IPS-20b (cell line): ENCODE results near the gene CCL26.

Experiments
- H3K27ac ChIP-seq: one replicate; pipeline ENCODE4 v1.5.1; 2013; ENCODE audit warnings: low read length
- H3K27me3 ChIP-seq: 2 replicates; pipeline ENCODE4 v1.6.1; 2013; ENCODE audit warnings: mild to moderate bottlenecking, low read length, inconsistent platforms; ENCODE audit not compliant: insufficient read depth
- H3K36me3 ChIP-seq: 2 replicates; pipeline ENCODE4 v1.6.1; 2013; ENCODE audit warnings: low read depth, mild to moderate bottlenecking, inconsistent platforms, low read length, moderate library complexity; ENCODE audit not compliant: insufficient read depth
- H3K4me1 ChIP-seq: 2 replicates; pipeline ENCODE4 v1.6.1; 2013; ENCODE audit warnings: mild to moderate bottlenecking, control low read depth, inconsistent platforms, low read length, moderate library complexity; ENCODE audit not compliant: insufficient read depth
- H3K4me3 ChIP-seq: 2 replicates; pipeline ENCODE4 v1.5.1; 2013; ENCODE audit warnings: mild to moderate bottlenecking, low read length, inconsistent platforms
- H3K9ac ChIP-seq: 2 replicates; pipeline ENCODE4 v1.6.1; 2013; ENCODE audit warnings: low read depth, mild to moderate bottlenecking, inconsistent platforms, low read length, moderate library complexity
- H3K9me3 ChIP-seq: 2 replicates; pipeline ENCODE4 v1.6.1; 2013; ENCODE audit warnings: mild to moderate bottlenecking, low read depth, low read length, inconsistent platforms; ENCODE audit not compliant: insufficient read depth

CCL26 gene

GRCh38 chr7:75756991-75757676, 14.9 kb downstream of the CCL26 start:
- Histone ChIP-seq H3K9me3 (no peaks in the 10 kb centered on the region), H3K9ac (no peak overlapping the region), H3K4me3 (no peak overlapping the region), H3K27me3 (no peaks in the 10 kb centered on the region), H3K4me1 (no peaks in the 10 kb centered on the region), H3K27ac (no peak overlapping the region), H3K36me3 (no peaks in the 10 kb centered on the region)

- H3K27ac ChIP-seq: no peak overlapping the region
- no peak overlapping the region for H3K9ac ChIP-seq
- H3K36me3 ChIP-seq: no peaks in the 10 kb centered on the region
- H3K9me3 ChIP-seq: no peaks in the 10 kb centered on the region
- H3K4me1 ChIP-seq: no peaks in the 10 kb centered on the region
- H3K27me3 ChIP-seq: no peaks in the 10 kb centered on the region
- no peak overlapping the region for H3K4me3 ChIP-seq
Measured at GRCh38 chr7:75756206-75756990, 15.6 kb downstream of the CCL26 start.

DNA sequence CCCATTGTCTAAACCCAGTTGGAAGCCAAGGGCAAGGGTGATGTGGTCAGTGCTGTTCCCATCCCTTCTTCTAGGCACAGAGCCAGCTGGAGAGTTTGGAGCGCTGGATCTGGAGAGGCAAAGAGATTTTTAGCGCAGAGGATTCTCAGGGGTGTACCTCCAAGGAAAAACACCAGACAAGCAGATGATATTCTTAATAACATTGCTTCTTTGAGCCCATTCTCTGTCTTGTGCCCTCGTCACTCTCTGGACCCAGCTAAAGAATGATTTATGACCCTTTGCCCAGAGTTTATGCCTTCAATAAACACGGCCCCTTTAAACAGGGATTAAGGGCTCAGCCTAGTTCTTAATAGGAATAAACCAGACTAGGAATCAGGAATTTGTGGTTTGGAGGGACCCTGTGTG, 28.6 kb downstream of the CCL26 start:
- H3K27ac ChIP-seq: no peak overlapping the region
- H3K27me3 ChIP-seq: peaks cover 8% of the 10 kb centered on the region; the same call in 1 of the 2 replicates
- no peaks in the 10 kb centered on the region for H3K9me3 ChIP-seq
- no peaks in the 10 kb centered on the region for H3K36me3 ChIP-seq
- H3K4me1 ChIP-seq: no peaks in the 10 kb centered on the region; the same call in 1 of the 2 replicates
- H3K4me3 ChIP-seq: no peak overlapping the region
- H3K9ac ChIP-seq: no peak overlapping the region

GRCh38 chr7:75740846-75741497, 31.0 kb downstream of the CCL26 start:
- H3K36me3 ChIP-seq: no peaks in the 10 kb centered on the region
- H3K9ac ChIP-seq: peak overlapping the region; percentile 16; the same call in 1 of the 2 replicates
- no peak overlapping the region for H3K27ac ChIP-seq
- peaks cover 21% of the 10 kb centered on the region for H3K27me3 ChIP-seq
- H3K9me3 ChIP-seq: no peaks in the 10 kb centered on the region
- peaks cover 4% of the 10 kb centered on the region; the same call in 1 of the 2 replicates for H3K4me1 ChIP-seq
- peak overlapping the region; percentile 5; the same call in 1 of the 2 replicates for H3K4me3 ChIP-seq

DNA sequence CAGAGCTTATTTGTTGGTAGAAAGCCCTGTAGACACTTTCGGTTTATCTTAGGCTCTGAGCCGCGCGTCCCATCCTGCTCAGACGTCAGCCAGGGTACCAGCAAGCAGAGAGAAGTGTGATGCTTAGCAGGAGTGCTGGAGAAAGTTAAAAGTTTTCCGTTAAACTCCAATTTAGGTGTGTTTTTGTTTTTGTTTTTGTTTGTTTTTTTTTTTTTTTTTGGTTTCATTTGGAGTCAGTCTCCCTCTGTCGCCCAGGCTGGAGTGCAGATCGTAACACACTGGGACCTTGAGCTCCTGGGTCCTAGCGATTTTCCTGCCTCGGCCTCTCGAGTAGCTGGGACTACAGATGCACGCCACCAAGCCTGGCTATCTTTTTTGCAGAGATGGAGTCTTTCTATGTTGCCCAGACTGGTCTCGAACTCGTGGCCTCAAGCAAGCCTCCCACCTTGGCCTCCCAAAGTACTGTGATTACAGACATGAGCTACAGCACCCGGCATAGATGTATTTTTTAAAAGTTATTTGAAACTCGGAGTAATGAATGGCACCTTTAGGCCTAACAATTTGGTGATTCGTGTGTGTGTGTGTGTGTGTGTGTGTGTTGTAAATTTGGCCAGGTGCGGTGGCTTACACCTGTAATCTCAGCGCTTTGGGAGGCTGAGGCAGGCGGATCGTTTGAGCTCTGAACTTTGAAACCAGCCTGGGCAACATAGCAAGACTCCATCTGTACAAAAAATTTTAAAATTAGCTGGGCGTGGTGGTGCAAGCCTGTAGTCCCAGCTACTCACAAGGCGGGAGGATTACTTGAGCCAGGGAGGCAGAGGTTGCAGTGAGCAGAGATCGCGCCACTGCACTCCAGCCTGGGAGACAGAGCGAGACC, 32.0 kb downstream of the CCL26 start:
- Histone ChIP-seq H3K9me3 (no peaks in the 10 kb centered on the region), H3K27me3 (peaks cover 21% of the 10 kb centered on the region), H3K4me1 (peaks cover 4% of the 10 kb centered on the region; the same call in 1 of the 2 replicates), H3K4me3 (peak overlapping the region; percentile 85), H3K27ac (no peak overlapping the region), H3K9ac (peak overlapping the region; percentile 16; the same call in 1 of the 2 replicates), H3K36me3 (no peaks in the 10 kb centered on the region)

GRCh38 chr7:75738975-75739795, 32.8 kb downstream of the CCL26 start:
- Histone ChIP-seq H3K4me3 (peak overlapping the region; percentile 91), H3K36me3 (no peaks in the 10 kb centered on the region), H3K27ac (no peak overlapping the region), H3K9ac (peak overlapping the region; percentile 16; the same call in 1 of the 2 replicates), H3K4me1 (peaks cover 6% of the 10 kb centered on the region; the same call in 1 of the 2 replicates), H3K9me3 (no peaks in the 10 kb centered on the region), H3K27me3 (peaks cover 21% of the 10 kb centered on the region)

GRCh38 chr7:75738604-75738974, 33.4 kb downstream of the CCL26 start, which contains the start of gene HIP1:
Gene HIP1 (minus strand): TSS chr7:75738941. CDS start chr7:75738920, 21 bp downstream.
- H3K9me3 ChIP-seq: no peaks in the 10 kb centered on the region
- peak within 1 kb of the TSS; percentile 65; the same call in 1 of the 2 replicates for H3K9ac ChIP-seq
- H3K27ac ChIP-seq: no peak within 1 kb of the TSS
- peaks cover 21% of the 10 kb centered on the region for H3K27me3 ChIP-seq
- H3K36me3 ChIP-seq: no peaks in the 10 kb centered on the region
- peak within 1 kb of the TSS; percentile 91 for H3K4me3 ChIP-seq
- peaks cover 6% of the 10 kb centered on the region; the same call in 1 of the 2 replicates for H3K4me1 ChIP-seq

GRCh38 chr7:75737856-75738603, 34.0 kb downstream of the CCL26 start:
- Histone ChIP-seq H3K4me3 (peak overlapping the region; percentile 91), H3K9me3 (no peaks in the 10 kb centered on the region), H3K36me3 (no peaks in the 10 kb centered on the region)

GRCh38 chr7:75735581-75736350, 36.2 kb downstream of the CCL26 start:
- Histone ChIP-seq H3K27ac (no peak overlapping the region), H3K27me3 (peaks cover 21% of the 10 kb centered on the region), H3K4me1 (peaks cover 10% of the 10 kb centered on the region; the same call in 1 of the 2 replicates), H3K4me3 (no peak overlapping the region), H3K9ac (no peak overlapping the region), H3K9me3 (no peaks in the 10 kb centered on the region), H3K36me3 (no peaks in the 10 kb centered on the region)

More at GRCh38 chr7:75737856-75738603, 34.0 kb downstream of the CCL26 start:
- H3K27me3 ChIP-seq: peaks cover 21% of the 10 kb centered on the region
- no peak overlapping the region for H3K27ac ChIP-seq
- H3K4me1 ChIP-seq: peaks cover 6% of the 10 kb centered on the region; the same call in 1 of the 2 replicates
- H3K9ac ChIP-seq: peak overlapping the region; percentile 65; the same call in 1 of the 2 replicates
